GM21619 (cell line): ENCODE results near the gene PMAIP1.
A peak's percentile ranks its signal among the peaks of the same experiment; 100 is the strongest.
"Not testable (repeated sequence)": the region's sequence is repeated elsewhere in the genome, so short reads cannot be mapped to it uniquely, and the experiment has no call there.

Experiments
- ATAC-seq: cut with Tn5 transposase; IDR thresholded peaks from one replicate; pipeline ENCODE4 v1.9.1; 2021; ENCODE audit not compliant: unreplicated experiment

PMAIP1 gene

DNA sequence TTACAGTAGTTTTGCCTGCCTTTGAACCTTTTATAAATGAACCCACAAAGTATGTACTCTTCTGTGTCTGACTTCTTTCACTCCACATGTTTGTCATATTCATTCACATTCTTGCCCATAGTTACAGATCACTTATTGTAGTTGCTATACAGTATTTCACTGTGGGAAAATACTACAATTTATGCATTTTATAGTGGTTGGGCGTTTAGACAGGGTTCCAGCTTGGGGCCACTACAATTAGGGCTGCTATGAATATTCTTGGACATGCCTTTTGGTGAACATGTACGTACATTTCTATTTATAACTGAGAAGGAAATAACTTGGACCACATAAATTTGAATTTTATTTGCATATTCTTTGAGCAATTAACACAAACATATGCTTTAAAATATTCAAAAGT lies 15.4 kb upstream of the PMAIP1 start:
- ATAC-seq: no peak

- ATAC-seq: peak; percentile 88
These were observed 14.1 kb upstream of the PMAIP1 start for GRCh38 chr18:59885579-59886163.

GRCh38 chr18:59886399-59886798 lies 13.4 kb upstream of the PMAIP1 start:
- not testable (repeated sequence) for ATAC-seq

GRCh38 chr18:59892123-59892522 lies 7.7 kb upstream of the PMAIP1 start:
- ATAC-seq: no peak

- ATAC-seq: no peak
These were observed 5.8 kb upstream of the PMAIP1 start for GRCh38 chr18:59893971-59894370.

GRCh38 chr18:59897321-59897954 lies 2.4 kb upstream of the PMAIP1 start:
- ATAC-seq: no peak

DNA sequence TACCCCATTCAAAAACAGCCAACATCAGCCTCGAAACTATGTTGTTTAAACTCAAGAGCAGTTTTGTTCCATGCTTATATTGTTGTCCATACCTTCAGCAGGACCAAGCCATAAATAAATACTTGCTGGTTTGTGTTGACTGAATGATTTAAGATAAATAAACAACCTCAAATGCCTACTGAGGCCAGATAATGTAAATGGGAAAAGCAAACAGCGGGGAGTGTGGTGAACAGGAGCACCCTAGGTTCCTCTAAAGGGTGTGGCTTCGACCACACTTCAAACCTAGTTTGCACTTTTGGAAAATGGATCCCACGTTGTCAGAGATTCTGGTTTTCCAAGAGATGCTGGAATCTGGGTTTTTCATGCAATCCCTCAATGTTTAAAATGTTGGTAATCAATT lies 1.7 kb upstream of the PMAIP1 start:
- no peak for ATAC-seq

- no peak for ATAC-seq
These were observed 1.0 kb upstream of the PMAIP1 start for GRCh38 chr18:59898609-59899297.

DNA sequence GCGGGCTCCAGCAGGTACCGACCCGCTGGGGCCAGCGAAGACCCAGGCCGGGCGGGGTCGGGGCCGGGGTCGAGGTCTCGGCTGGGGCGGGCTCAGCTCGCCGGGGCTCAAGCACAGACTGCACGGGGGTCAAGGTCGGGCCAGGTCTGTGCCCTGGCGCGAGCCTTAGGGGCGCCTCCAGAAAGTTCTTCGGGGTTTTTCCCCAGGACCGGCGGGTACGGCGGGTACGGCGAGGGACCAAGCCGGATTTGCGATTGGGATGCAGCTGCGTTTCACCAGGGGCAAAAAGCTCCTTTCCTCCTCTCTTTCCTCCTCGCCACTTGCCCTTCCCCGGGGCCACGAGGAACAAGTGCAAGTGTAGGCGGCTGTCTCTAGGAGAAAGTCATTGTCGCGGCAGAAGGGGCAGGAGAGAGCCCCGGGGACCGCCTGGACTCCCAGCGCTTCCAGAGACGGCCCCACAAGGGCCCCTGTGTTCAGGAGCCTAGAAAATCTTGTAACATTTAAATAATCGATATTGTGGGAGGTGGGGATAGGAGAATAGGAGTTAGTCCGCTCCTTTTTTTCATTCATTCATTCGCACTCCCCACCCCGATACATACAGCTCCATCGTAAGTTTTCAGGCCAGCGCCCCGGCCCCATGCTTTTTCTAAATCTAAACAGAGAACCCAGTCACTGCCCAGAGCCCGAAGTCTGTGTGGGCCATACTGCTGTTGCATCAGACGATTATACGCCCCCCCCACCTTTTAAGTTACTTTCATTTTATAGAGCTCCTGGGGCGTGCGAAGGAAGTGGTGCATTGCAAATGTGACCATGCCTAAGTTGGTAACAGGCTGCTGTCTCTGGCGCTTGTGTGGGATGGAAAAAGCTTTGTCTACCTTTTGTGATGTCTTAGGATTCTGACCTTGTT lies 679 bp downstream of the PMAIP1 start:
- peak; percentile 29 for ATAC-seq

DNA sequence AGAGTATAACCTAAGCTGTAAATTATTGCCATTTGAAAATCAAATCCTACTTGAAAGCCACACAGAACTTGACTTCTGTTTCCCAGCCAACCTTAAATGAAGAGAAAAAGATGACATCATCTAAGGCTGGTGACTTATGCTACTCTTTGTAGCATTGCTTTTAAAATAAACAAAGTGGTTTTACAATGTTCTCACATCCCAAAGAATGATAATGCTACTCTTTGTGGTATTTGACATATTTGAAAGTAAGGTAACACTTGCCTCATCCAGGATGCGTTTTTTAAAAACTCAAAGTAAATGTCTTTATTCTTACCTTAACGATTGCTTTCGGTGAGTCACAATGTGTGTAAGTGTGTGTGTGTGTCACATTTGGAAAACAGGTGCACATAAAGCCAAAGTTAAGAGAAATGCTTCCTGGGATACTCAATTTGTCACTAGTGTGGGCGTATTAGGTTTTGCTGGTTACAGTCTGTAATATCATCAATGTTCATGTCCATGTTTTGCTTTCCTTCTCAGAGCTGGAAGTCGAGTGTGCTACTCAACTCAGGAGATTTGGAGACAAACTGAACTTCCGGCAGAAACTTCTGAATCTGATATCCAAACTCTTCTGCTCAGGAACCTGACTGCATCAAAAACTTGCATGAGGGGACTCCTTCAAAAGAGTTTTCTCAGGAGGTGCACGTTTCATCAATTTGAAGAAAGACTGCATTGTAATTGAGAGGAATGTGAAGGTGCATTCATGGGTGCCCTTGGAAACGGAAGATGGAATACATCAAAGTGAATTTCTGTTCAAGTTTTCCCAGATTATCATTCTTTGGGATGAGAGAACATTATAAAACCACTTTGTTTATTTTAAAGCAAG lies 2.6 kb downstream of the PMAIP1 start:
- ATAC-seq: no peak

- no peak for ATAC-seq
These were observed 3.3 kb downstream of the PMAIP1 start for GRCh38 chr18:59902993-59903610.

DNA sequence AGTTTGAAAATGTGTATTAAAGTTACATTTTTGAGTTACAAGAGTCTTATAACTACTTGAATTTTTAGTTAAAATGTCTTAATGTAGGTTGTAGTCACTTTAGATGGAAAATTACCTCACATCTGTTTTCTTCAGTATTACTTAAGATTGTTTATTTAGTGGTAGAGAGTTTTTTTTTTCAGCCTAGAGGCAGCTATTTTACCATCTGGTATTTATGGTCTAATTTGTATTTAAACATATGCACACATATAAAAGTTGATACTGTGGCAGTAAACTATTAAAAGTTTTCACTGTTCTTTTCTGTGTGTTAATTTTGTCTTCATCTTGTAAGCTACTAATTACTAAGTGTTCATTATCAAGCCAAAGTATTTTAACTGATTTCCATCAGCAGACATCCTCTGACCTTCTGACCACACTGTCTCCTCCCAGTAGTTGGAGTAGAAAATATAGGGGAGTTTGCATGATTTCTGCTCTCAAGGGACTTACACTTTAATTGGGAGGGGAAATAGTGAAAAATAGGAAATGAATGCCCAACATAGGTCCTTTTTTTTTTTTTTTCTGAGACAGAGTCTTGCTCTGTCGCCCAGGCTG lies 4.3 kb downstream of the PMAIP1 start:
- ATAC-seq: no peak

DNA sequence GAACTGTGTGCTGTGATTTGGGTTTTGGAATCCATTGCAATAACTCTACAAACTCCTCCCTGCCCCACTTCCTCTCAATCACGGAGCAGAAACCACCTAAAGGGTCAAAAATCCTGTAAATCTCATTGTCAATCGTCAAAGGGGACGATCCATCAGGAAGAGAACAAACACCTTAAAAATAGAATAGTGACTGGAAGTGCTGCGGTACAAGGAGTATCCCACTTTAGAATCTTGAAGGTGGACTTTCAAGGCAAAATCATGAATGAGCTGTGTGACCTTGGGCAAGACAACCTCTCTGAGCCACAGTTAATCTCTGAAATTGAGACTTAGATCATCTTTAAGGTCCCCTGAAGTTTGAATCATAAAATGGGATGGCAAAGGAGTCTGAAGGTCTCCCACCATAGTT lies 5.9 kb downstream of the PMAIP1 start:
- no peak for ATAC-seq

- no peak for ATAC-seq
These were observed 6.4 kb downstream of the PMAIP1 start for GRCh38 chr18:59906203-59906602.

- no peak for ATAC-seq
These were observed 7.4 kb downstream of the PMAIP1 start for GRCh38 chr18:59907172-59907571.

DNA sequence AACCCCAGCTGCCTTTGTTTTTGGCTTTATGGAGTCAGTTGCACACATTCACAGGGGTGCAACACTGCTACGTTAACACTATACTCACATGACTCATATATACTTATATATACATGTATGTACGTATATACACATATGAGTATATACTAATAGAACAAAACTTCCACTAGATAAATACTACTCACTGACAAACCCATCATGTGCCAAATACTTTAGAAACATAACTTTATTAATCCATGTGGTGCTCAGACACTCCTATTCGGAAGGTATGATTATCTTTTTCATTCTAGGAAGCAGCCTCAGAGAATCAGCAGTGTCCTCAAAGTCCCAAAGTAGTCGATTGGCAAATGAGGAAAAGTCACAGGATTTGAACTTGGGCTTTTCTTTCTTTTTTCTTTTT lies 7.9 kb downstream of the PMAIP1 start:
- no peak for ATAC-seq

DNA sequence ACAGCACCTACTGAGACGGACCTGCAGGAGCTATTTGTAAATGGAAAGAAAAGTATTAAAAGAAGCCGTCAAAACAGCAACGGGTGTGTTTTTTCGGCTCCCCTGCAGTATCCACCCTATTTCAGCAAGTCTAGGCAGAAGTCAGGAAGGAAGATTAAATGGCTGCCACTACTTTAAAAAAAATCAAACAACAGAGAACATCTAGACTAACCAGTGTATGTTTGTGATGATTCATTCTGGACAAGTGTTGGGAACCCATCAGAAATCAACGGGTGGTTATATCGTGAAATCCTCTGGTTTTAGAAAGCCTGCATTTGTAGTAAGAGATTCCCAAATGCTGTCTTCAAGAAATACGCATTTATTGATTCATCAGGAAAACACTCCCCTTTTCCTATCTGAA lies 9.0 kb downstream of the PMAIP1 start:
- ATAC-seq: no peak

- ATAC-seq: no peak
These were observed 9.7 kb downstream of the PMAIP1 start for GRCh38 chr18:59909289-59910036.

- ATAC-seq: no peak
These were observed 11.2 kb downstream of the PMAIP1 start for GRCh38 chr18:59910967-59911366.
